Uterus (tissue), 4 donors: ENCODE measurements around the gene GLB1L2. TPM values are rescaled to one million over a fixed set of nuclear protein-coding genes. Genes with fewer than 3 reads are reported as not detected.
"Not testable (repeated sequence)": the region's sequence is repeated elsewhere in the genome, so short reads cannot be mapped to it uniquely, and the experiment has no call there.

Source experiments
- DNase-seq, 2 donors: peaks; one replicate each; pipeline ENCODE4 v3.0.0-alpha.2; 2019 to 2020
- H3K27ac ChIP-seq, 2 donors: fragments of 200-600 bp; sonication (generic); 1 replicate in 1 of 2; 2 replicates in 1 of 2; pipeline ENCODE4 v1.5.1; 2016 to 2018
- H3K27me3 ChIP-seq, 2 donors: fragments of 200-600 bp; sonication (generic); one replicate each; pipeline ENCODE4 v1.5.1; 2018 to 2019; ENCODE audit warnings: control low read depth in 1 of 2
- H3K36me3 ChIP-seq, 2 donors: fragments of 200-600 bp; sonication (generic); one replicate each; pipeline ENCODE4 v1.5.1; 2019; ENCODE audit warnings: control low read depth in 1 of 2
- H3K4me1 ChIP-seq, 2 donors: fragments of 200-600 bp; sonication (generic); one replicate each; pipeline ENCODE4 v1.5.1; 2018 to 2019; ENCODE audit warnings: control low read depth in 1 of 2
- H3K4me3 ChIP-seq, 2 donors: fragments of 200-600 bp; sonication (generic); 1 replicate in 1 of 2; 2 replicates in 1 of 2; pipeline ENCODE4 v1.5.1; 2018 to 2019; ENCODE audit warnings: mild to moderate bottlenecking in 1 of 2
- H3K9me3 ChIP-seq, 2 donors: fragments of 200-600 bp; sonication (generic); one replicate each; pipeline ENCODE4 v1.5.1; 2019; ENCODE audit warnings: control low read depth in 1 of 2
- POLR2A ChIP-seq, 2 donors: fragments of 450-650 bp; IDR thresholded peaks; one replicate each; pipeline ENCODE4 v1.6.1; 2016; ENCODE audit warnings: antibody characterized with exemption in 2 of 2, mild to moderate bottlenecking in 1 of 2, moderate library complexity in 1 of 2
- intact Hi-C: fragments of 100-400 bp; cut with DNase I; formaldehyde crosslinking; loops from one replicate; pipeline ENCODE4 v1.15.1; 2023; ENCODE audit warnings: low total_unique reads
- total RNA-seq, 4 donors: library from RNA; depleted of rRNA in 3 of 4; stranded (reverse); fragments of >200 nt in 3 of 4; gene quantifications; one replicate each; pipeline versions ENCODE4 v1.1.0 to v1.2.4, GENCODE V29; 2014 to 2023
- TF ChIP-seq, protein P1 (sequence below), 4 experiments: fragments of 200-600 bp in 2 of 4; fragments of 450-650 bp in 2 of 4; sonication (generic) in 2 of 4; IDR thresholded peaks; one replicate each; pipeline ENCODE4 v1.5.1; 2016 to 2019; ENCODE audit warnings: antibody characterized with exemption in 4 of 4, mild to moderate bottlenecking in 2 of 4, moderate library complexity in 1 of 4
- donor health status: DM: yes; HTN: yes; CAD: no.

Gene GLB1L2
- total RNA-seq, 4 donors from 2014 or later, result 5.0 to 28.2 (median 16.7) TPM

DNA sequence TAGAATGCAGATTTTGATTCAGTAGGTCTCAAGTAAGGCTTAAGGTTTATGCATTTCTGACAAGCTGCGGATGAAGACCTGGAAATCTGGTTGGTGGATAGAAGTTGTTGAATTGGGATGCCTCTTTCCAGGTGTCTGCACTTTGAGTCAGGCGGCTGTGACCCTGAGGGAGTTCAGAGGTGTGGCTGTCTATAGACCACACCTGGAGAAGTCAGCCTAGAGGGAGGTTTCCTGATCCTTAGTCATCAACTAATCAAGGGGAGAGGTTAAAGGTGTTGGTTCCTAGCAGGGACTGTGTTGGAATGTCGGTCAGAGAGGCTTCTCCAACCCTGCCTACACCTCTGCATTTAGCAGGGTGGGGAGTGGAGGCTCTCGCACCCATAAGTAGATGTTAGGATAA is 8.0 kb downstream of the GLB1L2 start:
- Histone ChIP-seq H3K27me3 (no peaks in the 10 kb centered on the region), H3K9me3 (no peaks in the 10 kb centered on the region), H3K27ac (no peak overlapping the region), H3K4me1 (no peaks in the 10 kb centered on the region), H3K36me3 (no peaks in the 10 kb centered on the region), H3K4me3 (no peak overlapping the region)
- no peak for DNase-seq
- no peak for TF ChIP-seq POLR2A (IDR thresholded peaks at IDR 0.05)
- TF ChIP-seq, protein P1, sequence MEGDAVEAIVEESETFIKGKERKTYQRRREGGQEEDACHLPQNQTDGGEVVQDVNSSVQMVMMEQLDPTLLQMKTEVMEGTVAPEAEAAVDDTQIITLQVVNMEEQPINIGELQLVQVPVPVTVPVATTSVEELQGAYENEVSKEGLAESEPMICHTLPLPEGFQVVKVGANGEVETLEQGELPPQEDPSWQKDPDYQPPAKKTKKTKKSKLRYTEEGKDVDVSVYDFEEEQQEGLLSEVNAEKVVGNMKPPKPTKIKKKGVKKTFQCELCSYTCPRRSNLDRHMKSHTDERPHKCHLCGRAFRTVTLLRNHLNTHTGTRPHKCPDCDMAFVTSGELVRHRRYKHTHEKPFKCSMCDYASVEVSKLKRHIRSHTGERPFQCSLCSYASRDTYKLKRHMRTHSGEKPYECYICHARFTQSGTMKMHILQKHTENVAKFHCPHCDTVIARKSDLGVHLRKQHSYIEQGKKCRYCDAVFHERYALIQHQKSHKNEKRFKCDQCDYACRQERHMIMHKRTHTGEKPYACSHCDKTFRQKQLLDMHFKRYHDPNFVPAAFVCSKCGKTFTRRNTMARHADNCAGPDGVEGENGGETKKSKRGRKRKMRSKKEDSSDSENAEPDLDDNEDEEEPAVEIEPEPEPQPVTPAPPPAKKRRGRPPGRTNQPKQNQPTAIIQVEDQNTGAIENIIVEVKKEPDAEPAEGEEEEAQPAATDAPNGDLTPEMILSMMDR (IDR thresholded peaks at IDR 0.05), result no peak
- intact Hi-C loops, result no loop called here

DNA sequence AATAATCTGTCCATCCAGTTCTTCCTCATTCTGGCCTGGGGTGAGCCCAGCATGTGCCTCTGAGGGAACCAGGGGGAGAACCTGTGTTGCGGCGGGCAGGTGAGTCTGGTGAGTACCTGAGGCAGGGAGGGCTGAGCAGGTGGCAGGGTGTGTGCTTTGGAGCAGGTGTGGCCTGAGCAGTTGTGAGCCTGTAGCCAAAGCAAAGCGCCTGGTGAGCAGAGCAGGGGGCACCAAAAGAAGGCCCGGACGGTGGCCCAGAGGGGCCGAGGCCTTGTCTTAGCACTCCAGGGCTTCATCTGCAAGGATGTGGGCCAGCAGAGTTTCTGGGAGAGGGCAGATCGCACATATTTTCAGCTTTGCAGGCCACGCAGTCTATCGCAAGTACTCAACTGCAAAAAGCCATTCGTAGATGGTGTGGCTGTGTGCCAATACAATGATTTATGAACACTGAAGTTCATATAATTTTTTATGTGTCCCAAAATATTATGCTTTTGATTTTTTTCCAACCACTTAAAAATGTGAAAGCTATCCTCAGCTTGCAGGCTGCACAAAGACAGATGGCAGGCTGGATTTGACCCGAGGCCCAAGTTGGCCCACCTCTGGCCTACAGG is 8.7 kb downstream of the GLB1L2 start:
- TF ChIP-seq, protein P1 (IDR thresholded peaks at IDR 0.05), result no peak
- TF ChIP-seq POLR2A (IDR thresholded peaks at IDR 0.05), result no peak
- Histone ChIP-seq H3K4me3 (no peak overlapping the region), H3K27me3 (no peaks in the 10 kb centered on the region), H3K4me1 (no peaks in the 10 kb centered on the region), H3K27ac (peak overlapping the region in 1 of 2 donors; percentile 13), H3K36me3 (no peaks in the 10 kb centered on the region), H3K9me3 (no peaks in the 10 kb centered on the region)
- intact Hi-C loops, result no loop called here
- DNase-seq, result no peak

DNA sequence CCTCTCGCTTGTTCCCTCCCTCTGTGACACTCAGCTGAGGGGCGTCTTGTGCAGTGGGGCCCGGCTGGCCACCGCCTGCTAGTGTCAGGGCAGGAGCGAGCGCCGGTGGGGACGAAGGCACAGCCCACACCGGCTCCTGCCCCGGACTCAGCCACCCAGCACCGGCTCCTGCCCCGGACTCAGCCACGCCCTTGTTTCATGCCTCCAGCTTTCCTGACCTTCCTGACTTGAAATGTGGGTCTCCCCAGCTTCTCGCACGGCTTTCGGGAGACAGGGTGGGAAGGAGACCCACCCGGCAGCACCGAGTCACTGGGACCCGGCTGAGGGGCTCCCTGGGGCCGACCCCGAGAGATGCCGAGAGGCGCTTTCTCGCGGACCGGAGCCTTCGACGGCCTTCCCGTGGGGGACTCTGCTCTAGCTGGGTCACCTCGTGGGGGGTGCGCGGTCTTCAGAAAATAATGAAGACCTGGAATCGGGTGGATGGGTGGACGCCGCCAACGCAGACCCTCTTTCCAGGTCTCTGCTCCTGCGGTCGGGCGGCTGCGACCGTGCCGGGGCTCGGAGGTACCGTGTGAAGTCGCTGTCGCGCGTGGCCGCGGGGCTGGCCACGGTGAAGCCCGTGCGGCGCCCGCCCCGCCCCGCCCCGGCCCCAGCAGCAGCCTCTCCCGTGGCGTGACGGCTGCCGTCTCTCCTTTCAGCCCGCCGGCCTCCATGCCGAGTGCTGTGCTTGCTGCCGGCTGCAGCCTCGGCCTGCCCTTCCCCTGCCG is 10.2 kb downstream of the GLB1L2 start:
- TF ChIP-seq, protein P1 (IDR thresholded peaks at IDR 0.05), result no peak
- TF ChIP-seq POLR2A (IDR thresholded peaks at IDR 0.05), result no peak
- intact Hi-C loops, result no loop called here
- DNase-seq, result no peak

DNA sequence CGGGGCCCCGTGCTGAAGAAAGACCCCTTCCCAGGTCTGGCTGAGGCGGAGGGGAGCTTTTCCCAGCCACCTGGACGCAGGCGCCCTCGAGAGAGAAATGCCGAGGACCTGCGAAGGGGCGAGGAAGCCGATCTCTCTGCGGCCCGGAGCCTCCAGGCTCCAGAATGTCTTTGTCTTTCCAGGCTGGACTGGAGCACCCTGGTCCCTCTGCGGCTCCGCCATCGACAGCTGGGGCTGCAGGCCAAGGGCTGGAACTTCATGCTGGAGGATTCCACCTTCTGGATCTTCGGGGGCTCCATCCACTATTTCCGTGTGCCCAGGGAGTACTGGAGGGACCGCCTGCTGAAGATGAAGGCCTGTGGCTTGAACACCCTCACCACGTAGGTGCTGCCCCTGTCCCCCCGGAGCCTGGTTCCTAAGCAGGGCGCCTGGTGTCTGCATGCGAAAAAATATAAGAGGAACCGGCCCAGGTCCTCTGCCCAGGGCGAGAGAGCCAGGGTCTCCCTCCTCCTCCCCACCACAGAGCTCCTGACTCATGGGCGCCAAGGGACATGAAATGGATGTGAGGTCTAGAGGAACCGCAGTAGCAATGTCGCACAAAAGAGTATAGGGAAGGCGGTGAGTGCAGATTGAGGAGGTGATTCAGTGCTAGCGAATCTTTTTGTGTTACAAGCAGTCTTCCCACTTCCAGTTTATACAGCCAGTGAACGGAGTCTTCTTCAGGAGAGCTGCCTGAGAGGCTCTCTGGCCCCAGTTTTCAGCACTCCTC is 11.0 kb downstream of the GLB1L2 start:
- no peak for TF ChIP-seq POLR2A (IDR thresholded peaks at IDR 0.05)
- Histone ChIP-seq H3K4me3 (no peak overlapping the region), H3K36me3 (no peaks in the 10 kb centered on the region), H3K4me1 (no peaks in the 10 kb centered on the region), H3K27me3 (no peaks in the 10 kb centered on the region), H3K27ac (no peak overlapping the region), H3K9me3 (no peaks in the 10 kb centered on the region)
- intact Hi-C loops, result no loop called here
- no peak for DNase-seq

More for the DNA sequence above, 10.2 kb downstream of the GLB1L2 start:
- Histone ChIP-seq H3K36me3 (no peaks in the 10 kb centered on the region), H3K27me3 (no peaks in the 10 kb centered on the region), H3K4me1 (no peaks in the 10 kb centered on the region), H3K9me3 (no peaks in the 10 kb centered on the region), H3K27ac (no peak overlapping the region), H3K4me3 (no peak overlapping the region)

DNA sequence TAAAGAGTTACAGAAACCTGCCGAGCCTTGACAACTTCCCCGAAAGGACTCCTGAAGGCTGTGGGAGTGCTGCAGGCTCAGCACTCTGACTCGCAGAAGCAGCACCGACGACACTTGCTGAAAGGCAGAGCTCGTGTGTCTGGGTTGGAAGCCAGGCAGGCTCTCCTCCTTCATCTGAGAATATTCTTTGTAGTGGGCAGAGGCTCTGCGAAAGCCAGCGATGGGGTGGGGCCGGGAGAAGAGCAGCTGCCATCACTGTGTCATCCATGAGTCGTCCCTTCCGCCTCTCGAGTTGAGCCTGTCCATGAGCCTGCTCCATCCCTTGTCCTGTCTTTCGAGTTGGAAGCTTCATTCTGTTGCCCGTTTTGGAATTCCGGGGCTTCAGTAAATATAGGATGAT is 11.9 kb downstream of the GLB1L2 start:
- intact Hi-C loops, result no loop called here
- no peaks in the 10 kb centered on the region for H3K36me3 ChIP-seq
- no peak overlapping the region for H3K27ac ChIP-seq
- no peaks in the 10 kb centered on the region for H3K27me3 ChIP-seq
- TF ChIP-seq, protein P1 (IDR thresholded peaks at IDR 0.05), result no peak
- TF ChIP-seq POLR2A (IDR thresholded peaks at IDR 0.05), result no peak
- H3K4me3 ChIP-seq, result no peak overlapping the region
- no peaks in the 10 kb centered on the region for H3K4me1 ChIP-seq
- no peak for DNase-seq
- no peaks in the 10 kb centered on the region for H3K9me3 ChIP-seq

DNA sequence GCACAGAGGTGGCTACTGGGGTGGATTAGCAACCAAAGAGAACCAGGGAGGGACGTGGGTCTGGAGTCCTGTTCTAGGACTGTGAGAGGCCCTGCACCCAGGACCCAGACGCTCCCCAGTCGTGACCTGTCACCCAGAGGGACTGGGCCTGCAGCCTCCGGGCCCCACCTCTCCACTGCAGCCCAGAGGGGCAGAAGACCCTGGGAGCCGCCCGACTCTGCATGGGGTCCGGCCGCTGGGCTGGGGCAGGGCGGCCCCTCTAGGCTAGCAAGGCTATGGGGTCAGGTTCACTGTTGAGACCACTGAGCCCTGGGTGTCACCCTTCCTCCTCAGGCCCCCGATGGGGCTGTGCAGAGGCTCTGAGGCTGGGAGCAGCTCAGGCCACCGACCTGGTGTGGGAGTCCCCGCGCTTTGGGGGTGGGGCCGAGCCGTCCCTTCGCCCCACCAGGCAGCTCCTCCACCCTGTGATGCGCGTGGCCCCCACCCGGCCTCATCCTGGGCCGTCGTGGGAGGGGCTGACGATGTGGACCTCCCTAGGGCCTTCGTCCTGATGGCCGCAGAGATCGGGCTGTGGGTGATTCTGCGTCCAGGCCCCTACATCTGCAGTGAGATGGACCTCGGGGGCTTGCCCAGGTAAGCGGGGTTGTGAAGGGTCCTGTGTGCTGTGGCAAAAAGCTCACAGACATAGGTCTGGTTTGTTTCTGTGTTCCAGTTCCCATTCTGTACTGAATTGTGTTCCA is 12.9 kb downstream of the GLB1L2 start:
- H3K4me3 ChIP-seq, H3K36me3 ChIP-seq, H3K27me3 ChIP-seq, intact Hi-C loops, H3K4me1 ChIP-seq, H3K9me3 ChIP-seq, H3K27ac ChIP-seq, DNase-seq: not testable (repeated sequence)
